ENCODE results near the gene PAK4.
"Not testable (repeated sequence)": the region's sequence is repeated elsewhere in the genome, so short reads cannot be mapped to it uniquely, and the experiment has no call there.

PAK4 gene

DNA sequence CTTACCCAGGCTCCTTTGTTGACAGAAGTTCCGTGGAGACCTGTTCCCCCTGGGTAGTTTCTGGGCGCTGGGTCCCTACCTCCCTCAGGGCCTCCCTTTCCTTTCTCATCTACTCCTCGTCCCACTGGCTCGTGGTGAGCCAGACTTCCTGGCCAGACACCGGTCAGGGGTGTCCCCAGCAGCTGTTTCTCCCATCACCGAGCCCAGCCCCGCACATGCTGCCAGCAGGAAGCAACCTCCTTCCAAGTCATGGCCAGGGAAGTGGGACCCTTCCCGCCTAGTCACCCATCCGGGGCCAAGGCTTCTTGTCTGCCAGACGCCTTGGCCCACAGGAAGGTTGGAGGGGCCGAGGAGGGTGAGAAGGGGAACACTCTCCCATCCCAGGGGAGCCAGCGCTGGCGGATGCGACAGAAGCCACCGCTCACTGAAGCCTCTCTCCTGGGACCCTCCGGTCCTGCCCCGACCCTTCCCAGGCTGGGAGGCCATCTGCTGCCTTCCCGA lies 5.7 kb downstream of the PAK4 start:
- no peak for DNase-seq

DNA sequence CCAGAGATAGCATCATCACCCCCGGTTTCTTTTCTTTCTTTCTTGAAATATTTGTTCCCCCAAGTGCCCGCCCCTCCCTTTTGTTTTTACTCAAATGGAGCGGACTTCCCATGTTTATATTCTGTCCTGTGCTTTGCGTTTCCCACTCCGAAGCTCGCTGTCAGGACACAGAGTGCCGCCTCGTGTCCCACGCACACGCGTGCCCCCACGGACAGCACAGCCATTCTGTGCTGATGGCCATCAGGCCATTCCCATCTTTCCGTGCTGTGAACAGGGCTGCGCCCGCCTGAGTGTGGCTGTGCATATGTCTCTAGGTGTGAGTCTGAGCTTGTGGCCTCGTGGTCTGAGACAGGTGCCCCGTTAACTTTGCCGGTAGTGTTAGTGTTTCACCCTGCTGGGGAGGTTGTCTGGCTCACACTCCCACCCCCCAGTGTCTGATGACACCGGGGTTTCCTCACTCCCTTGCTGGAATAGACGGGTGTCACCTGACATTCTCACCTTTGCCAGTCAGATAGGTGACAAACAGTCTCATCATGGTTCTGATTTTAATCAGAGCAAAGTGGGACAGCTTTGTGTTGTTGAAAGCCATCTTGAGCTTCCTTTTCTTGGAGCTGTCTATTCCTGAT lies 6.9 kb downstream of the PAK4 start:
- DNase-seq, result no peak

DNA sequence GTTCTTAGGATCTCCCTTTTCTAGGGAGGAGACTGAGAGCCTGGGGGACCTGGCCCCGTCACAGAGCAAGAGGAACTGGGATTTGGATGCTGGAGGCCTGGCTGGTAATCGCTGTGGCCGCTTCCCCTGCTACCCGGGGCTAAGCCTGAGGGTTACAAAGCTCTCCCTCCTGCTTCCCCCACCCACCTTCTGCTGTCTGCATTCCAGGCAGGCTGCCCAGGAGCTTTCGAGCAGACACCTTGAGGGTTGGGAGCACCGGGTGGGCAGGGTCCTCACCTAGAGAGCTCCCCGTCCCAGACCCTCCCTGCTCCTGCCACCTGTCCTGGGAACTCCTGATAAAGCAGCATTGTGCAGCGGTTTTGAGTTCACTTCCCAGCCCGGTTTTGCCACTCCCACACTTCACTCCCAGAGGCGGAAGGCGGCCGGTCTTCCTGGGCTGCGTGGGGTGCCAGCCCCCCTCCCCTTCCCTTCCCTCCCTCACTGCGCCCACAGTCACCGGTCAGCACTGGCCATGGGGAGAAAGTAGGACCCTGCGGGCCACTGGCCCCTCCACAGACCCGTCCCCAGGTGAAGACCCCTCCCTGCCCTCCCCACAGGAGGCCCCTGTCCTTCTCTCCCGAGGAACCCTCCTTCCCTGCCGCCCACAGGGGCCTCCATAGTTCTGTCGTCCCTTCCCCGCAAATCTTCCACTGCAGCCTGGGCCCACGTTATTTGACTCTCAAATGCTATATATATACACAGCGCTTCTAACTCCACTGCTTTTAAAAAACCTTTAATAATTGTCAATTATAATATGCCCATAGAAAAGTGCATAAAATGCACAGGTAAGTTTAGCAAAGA lies 8.1 kb downstream of the PAK4 start:
- no peak for DNase-seq

DNA sequence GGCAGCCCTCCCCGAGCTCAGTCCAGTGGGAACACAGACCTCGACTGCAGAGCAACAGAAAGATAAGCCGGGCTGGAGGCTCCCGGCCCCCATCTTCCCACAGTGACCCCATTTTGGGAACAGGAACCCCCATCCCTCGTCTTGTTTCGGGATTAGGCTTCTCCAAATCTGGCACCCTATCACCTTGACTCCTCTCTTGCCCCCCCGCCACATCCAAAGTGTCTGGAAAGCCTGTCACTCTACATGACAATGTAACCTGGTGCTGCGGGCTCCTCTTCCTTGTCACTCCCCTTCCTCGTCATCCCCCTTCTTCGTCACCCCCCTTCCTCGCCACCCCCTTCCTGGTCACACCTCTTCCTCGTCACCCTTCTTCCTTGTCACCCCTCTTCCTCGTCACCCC lies 10.1 kb downstream of the PAK4 start:
- no peak for DNase-seq

DNA sequence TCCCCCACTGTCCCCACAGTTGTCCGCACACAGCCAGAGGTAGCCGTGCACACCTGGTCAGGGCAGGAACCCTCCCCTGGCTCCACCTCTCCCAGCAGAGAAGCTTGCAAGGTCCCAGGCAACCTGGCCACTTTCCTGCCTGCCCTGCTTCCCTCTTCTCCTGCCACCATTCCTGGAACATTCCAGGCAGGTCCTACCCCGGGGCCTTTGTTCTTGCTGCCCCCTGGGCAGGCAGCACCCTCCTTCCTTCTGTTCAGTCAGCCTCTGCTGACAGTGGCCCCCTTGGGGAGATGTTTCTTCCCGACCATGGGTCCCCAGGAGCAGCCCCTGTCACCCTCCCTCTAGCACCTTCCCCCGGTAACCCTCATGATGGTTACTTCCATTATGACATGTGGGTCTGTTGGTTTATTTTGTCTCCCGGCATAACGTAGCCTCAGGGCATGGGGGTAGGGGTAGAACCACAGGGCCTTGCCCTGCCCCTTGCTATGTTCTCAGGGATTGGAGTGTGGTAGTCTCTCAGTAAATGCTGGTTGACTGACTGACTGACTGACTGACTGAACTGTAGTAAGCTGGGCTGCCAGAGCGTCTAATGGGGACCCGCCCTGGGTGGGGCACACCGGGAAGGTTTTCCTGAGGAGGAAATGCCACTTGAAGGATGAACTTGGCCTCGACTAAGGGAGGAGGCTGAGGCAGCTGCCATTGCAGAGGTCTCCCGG lies 10.8 kb downstream of the PAK4 start:
- no peak for DNase-seq

DNA sequence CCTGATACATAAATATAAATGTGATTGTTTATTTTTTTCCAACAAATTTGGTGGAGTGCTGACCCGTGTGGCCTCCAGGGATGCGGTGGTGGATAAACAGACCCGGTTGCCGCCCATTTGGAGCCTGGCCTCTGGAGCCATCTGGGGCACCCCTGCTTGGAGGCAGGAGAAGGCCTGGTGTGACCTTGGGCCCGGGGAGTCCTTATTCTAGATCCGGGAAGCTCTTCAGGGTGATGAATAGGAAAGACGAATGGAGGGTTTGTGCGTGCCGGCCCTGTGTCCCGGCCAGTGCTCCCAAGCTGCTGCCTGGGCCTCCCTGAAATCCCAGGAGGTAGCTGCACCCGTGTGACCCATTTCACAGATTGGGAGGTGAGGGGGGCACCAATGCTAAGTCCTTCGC lies 11.5 kb downstream of the PAK4 start:
- no peak for DNase-seq

DNA sequence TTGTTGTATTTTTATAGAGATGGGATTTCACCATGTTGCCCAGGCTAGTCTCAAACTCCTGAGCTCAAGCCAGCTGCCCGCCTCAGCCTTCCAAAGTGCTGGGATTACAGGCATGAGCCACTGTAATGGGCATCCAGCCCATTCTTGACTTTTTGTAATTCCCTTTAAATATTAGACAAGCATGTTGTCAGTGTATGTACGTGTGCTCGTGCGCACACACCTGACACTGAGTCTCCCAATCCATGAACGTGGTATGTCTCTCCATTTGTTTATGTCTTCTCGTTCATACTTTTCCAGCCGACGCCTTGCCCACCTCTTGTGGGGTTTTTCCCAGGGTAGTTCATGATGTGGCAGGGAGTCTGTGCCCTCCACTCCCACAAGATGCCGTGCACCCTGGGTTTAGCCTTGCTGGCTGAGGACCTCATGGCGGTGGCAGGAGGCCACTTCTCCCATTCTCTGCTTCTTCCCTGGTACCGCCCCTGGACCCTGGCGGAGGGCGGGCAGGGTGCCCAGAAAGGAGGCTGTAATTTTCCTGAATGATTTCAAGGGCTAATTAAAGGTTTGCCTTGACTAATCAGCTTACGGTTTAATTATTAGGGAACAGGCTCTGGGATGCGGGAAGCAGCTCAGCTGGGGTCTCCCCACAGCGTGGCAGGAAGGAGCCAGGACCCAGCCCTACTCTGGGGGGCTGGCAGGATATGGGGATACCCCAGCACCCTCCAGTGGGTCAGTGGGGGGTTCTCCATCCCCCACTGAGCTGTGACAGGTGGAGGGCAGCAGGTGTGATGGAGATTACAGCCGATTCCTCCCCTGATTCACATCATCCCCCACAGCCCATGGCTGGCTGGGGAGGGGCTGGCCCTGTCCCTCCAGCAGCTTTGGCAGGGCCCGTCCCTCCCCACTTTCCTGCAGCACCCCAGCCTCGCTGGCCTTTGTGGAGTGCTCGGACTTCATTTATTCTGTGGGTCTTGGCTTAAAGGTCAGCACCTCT lies 12.9 kb downstream of the PAK4 start:
- no peak for DNase-seq

DNA sequence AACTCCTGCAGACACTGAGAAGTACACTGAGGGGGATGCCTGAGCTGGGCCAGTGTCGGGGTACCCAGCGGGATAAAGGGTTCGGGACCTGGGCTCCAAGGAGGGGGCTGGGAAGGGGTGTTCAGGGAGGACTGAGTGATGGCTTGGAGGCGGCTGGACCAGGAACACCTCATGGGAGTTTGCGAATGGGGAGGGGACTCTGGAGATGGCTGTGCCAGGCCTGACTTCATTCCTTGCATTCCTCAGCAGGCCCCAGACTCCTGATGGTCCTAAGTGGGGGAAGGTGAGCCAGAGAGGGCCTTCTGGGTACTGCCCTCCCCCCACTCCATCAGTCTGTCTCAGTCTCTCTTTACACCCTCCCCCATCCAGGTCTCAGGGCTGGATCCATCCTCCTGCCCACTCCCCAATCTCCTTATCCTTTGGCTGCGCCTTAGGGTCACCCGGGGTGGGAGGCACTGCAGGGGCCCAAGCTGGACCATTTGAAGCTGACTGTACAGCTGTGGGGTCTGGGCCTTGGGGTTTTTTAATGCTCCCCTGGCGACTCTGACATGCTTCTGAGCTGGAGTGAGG lies 13.8 kb downstream of the PAK4 start:
- no peak for DNase-seq

DNA sequence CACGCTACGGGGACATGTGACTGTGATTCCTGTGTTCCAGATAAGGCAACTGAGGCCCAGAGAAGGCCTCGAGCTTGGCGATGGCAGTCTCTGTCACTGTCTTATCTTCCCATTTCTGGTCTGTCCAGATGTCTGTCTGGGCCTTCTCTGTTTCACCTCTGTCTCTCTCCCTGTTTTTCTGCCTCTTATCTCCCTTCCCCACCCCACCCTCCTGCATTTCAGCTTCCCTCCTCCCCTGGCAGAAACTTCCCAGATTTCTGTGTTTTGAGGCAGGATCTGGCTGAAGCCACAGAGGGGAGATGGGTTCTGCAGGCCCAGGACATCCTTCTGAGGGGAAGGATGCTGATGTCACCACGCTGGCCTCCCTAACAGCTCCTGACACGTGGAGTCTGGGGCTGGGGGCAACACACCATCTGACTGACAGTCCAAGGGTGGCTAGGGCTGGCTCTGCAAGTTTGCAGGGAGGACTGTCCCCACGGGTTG lies 14.4 kb downstream of the PAK4 start:
- no peak for DNase-seq

DNA sequence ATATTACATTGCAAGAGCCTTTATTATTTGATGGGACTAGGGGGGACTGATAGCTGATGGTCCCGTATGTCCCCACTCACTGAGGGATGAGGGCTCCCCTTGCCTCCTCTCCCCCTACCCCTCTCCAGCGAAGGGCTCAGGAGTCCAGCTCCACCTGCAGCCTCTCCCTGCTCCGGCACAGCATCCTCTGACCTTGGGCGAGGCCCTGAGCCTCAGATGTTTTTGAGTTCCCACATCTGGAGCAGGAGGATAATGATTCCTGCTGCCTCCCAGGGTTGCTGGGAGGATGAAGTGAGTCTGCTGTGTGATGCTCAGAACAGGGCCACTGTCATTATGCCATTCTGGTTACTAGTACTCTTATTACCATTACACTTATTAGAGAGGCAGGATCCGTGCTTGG lies 15.0 kb downstream of the PAK4 start:
- no peak for DNase-seq

DNA sequence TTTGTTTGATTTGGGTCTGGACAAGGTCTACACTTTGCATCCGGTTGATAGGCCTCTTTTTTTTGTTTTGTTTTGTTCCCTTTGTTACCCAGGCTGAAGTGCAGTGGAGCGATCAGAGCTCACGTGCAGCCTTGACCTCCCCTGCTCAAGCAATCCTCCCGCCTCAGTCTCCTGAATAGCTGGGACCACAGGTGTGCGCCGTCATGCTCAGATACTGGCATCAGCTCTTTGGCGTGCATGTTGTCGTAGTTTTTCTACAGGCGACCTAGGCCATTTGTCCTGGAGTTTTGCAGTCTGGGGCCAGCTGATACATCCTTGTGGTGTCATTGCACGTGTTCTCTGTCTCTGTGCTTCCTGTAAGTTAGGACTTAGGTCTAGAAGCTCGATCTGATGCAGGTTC lies 16.3 kb downstream of the PAK4 start:
- no peak for DNase-seq

DNA sequence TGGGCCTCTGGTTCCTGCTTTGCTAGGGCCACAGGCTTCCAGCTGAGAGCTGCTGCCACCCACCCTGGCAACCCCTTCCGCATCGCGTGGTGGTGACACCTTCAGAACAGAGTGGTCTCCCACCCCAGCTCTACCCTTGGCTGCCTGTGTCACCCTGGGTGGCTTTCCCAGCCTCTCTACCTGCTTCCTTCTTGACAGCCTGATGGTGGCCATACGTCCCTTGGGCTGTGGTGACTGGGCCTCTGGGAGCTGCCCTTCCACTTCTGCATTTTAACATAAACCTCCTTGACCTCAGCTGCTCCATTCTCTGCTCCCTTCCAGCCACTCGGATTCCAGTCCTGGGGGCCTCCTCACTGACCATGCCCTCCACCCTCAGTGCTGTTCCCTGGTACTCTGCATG lies 17.0 kb downstream of the PAK4 start:
- DNase-seq, result no peak

DNA sequence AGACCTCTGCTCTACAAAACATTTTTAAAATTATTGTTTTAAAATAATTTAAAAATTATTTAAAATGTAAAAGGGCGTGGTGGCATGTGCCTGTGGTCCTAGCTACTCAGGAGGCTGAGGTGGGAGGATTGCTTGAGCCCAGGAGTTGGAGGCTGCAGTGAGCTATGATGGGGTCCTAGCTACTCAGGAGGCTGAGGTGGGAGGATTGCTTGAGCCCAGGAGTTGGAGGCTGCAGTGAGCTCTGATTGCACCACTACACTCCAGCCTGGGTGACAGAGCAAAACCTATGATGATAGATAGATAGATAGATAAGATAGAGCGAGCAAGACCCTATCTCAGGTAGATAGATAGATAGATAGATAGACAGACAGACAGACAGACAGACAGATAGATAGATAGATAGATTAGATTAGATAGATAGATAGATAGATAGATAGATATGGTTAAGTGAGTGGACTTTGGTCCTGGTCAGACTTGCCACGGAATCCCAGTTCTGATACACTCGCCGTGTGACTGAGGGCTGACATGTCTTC lies 18.2 kb downstream of the PAK4 start:
- not testable (repeated sequence) for DNase-seq

DNA sequence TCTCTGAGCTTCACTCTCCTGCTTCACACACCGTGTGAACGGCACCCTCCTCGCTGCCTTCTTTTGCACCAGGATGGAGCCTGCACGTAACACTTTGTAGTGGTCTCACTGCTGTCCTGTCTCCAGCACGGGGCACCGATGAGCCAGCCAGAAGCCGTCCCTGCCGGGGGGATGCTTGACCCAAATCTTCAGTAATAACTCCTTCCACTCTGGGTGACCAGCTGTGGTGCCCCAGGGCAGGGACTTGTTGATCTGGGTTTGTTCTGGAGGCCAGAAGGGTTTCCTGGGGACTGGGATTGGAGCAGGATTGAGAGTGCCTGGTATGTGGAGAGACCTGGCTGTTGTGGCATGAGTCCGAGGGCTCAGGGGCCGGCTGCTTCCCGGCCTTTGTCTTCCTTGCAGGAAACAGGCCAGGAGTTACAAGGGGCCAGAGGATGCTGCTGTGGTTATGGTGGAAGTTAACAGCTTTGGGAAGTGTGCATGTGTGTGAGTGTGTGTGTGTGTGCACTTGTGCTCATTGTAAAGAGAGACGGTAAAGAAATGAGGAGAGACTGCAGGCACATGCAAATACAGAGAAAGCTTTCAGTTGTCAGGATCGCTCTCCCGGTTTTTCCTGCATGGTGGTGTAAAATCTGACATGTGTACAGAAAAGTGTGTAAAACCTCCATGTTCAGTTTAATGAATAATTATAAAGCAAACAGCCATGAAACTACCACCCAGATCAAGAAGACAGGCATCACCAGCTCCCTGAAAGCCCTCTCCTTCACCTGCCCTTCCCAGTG lies 18.9 kb downstream of the PAK4 start:
- DNase-seq, result no peak

DNA sequence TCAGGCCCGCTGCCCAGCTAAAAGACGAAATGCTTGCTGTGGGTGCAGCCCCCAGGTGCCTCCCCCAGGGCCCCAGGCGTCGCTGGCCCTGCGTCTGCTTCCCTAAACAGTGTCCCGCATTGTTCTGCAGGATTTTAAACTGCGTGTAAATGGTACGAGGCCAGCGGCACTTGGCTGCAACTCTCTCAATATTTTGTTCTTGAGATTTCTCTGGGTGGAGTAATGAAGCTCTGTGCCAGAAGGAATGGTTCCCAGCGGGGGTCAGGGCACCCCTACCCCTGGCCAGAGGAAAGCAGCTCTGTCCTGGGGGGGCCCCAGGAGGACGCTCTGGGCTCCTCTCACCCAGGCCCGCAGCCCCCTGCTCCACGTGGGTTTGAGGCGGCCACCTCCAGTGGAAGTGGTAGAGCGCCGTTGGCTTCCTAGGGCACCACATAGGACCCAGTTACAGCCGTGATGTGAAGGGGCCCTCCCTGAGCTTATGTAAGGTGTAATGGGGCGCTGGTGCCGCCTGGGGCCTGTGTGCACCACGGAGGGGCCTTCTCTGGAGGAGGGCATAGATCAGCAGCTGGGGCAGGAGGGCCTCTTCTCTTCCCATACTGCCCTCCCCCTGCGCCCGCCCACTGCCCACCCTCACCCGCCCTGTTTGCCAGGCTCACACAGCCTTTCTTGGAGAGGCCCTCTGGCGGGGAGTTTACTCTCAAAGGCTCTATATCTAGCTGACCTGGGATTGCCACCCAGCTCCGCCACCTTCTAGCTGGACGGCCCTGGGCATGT lies 19.8 kb downstream of the PAK4 start:
- DNase-seq, result no peak

DNA sequence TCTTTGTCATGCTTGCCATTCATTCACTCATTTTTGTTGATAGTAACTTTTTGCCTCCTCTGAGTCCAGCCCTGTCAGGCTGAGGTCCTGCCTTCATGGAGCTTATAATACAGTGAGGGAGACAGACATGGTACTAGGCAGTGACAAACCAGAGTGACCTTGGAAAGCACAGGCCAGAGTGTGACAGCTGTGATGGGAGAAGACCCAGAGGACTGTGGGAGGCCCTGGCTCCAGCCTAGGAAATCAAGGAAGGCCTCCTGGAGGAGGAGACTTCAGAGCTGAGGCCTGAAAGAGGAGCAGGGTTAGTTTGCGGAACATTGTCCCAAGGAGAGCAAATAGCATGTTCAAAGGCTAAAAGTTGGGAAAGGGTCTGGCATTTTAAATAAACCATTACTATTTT lies 20.5 kb downstream of the PAK4 start:
- no peak for DNase-seq

DNA sequence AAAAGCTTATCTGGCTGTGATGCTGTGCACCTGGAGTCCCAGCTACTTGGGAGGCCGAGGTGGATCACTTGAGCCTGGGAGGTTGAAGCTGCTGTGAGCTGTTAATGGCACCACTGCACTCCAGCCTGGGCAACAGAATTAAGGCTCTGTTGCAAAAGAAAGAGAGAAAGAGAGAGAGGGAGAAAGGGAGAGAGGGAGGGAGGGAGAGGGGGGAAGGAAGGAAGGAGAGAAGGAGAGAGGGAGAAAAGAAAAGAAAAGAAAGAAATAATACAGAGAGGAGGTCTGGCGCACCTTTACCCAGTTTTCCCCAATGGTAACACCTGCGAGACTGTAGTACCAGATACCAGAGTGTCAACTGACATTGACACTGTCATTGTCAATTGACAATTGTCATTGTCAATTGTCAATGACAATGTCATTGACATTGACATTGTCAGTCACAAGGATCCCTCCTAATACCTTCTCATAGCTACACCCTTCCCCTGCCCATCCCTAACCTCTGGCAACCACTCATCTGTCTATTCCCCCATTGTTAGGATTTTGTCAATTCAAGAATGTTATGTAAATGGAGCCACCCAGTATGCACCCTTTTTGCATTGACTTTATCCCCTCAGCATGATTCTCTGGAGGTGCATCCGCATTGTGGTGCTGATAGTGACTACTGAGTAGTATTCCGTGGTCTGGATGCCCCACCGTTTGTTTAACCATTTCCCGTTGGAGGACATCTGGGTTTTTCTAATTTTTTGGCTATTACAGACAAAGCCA lies 21.3 kb downstream of the PAK4 start:
- DNase-seq, result no peak

DNA sequence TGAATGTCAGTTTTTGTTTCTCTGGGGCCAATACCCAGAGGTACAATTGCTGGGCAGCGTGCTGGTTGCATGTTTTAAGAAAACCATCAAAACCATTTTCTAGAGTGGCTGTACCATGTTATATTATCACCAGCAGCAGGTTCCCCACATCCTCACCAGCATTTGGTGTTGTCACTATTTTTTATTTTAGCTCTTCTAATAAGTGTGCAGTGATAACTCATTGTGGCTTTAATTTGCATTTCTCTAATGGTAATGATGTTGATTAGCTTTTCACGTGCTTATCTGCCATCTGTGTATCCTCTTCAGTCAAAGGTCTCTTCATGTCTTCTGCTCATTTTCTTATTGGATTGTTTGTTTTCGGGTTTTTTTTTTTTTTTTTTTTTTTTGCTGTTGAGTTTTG lies 21.9 kb downstream of the PAK4 start:
- DNase-seq, result no peak

DNA sequence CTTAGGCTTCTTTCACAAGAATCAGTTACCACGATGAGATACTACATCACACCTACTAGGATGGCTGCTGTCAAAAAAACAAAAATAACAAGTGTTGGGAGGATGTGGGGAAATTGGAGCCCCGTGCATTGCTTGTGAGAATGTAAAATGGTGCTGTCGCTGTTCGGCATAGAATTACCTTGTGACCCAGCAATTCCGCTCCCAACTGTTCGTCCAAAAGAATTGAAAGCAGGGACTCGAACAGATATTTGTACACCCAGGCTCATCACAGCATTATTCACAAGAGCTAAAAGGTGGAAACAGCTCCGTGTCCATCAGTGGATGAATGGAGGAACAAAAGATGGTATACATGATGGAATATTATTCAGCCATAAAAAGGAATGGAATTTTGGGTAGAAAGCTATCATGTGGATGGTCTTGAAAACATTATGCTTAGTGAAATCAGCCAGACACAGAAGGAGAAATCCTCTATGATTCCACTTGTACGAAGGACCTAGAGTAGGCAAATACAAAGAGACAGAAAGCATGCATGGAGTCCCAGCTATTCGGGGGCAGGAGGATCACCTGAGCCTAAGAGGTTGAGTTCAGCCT lies 23.4 kb downstream of the PAK4 start:
- no peak for DNase-seq

Data from NCI-H146 (cell line).